ENCODE measurements around the gene PSMG3.

GRCh38 chr7:1550846-1551155 is 19.0 kb downstream of the PSMG3 start:
- TF ChIP-seq CTCF (IDR thresholded peaks at IDR 0.05) (no peak), POLR2AphosphoS5 (IDR thresholded peaks at IDR 0.05; ENCODE audit: low read depth, low read length) (no peak), SIN3A (IDR thresholded peaks at IDR 0.05; ENCODE audit: borderline replicate concordance, insufficient read depth, low read depth, low read length) (no peak)

Measured in Panc1 (cell line).